SKM-1 treated with dmso at 0.1 percent for 144 hours (cell line): ENCODE measurements around the gene ATG101.

ENCODE experiments used
- DNase-seq: peaks from one replicate; lab custom pipeline; 2025; ENCODE audit not compliant: unreplicated experiment; lab: John Stamatoyannopoulos, UW

The ATG101 gene

DNA sequence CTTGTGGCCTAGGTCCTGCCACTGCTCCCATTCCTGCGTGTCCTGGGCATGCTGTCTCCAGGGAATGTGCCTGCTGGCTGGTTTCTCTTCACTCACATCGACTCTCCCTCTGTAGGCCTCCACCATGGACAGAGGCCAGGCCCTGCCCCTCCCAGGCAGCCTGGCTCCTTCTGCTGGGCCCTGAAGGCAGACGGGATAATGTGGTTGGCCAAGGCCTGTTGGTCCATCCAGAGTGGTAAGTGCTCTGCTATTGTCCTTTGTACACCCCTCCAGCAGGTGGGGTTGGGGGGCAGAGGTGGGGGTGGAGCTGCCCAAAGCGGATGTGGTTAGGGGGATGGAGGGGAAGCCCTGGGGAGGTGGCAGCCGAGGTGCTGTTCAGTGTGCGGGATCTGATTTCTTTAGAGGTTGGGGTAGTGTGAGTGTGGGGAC is 28.1 kb upstream of the ATG101 start:
- DNase-seq: no peak

GRCh38 chr12:52042706-52043385 is 26.9 kb upstream of the ATG101 start:
- no peak for DNase-seq

DNA sequence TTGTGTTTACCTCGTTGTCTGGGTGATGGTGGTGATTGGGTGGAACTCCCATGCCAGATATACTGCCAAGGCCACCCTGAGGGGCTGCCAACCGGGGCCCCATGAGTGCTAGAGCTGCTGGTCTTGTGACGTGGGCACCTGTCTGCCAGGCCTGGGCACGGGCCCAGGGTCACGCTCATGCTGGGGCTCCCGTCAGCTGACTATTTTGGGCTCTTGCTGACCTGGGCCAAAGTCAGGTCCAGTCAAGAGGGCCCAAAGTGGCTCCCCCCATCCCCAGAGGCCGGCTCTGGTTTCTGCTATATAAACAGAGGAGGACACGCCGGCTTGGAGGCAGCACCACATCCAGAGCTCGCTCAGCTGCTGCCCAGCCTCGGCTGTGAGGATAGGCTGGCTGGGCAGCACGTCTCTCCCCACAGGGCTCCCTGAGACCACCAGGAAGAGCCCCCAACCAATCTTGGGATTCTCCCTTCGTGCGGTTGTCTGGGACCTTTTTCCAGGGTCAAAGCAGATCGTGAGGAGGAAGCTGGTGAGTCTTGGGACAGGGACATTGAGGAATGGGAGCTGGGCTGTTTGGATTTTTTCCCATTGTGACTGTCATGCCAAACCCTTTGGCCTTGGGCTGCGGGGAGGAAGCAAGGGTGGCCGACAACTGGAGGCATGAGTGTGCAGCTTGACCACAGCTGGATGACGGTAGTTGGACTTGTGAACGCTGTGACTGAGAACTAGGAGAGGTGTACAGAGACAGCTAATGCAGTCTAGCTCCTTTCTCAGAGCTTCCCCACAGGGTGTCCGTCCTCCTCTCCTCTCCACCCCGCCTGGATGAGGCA is 26.2 kb upstream of the ATG101 start:
- DNase-seq: no peak

GRCh38 chr12:52044292-52044983 is 25.3 kb upstream of the ATG101 start:
- no peak for DNase-seq

GRCh38 chr12:52045794-52046199 is 24.0 kb upstream of the ATG101 start:
- peak; percentile 12 for DNase-seq

GRCh38 chr12:52046859-52047258 is 22.9 kb upstream of the ATG101 start:
- DNase-seq: no peak

DNA sequence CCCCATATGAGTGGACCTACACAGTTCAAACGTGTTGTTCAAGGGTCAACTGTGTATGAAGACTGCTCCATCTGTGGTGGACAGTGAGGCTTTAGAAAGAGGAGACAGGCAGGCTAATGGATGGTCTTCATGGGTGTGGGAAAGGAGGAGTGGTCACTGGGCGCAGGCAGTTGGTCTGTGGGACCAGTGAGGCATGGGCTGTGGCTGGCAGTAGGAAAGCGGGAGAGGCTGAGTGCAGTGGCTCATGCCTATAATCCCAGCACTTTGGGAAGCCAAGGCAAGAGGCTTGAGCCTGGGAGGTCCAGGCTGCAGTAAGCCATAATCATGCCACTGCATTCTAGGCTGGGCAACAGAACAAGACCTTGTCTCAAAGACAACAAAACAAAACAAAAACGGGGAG is 20.5 kb upstream of the ATG101 start:
- DNase-seq: no peak

DNA sequence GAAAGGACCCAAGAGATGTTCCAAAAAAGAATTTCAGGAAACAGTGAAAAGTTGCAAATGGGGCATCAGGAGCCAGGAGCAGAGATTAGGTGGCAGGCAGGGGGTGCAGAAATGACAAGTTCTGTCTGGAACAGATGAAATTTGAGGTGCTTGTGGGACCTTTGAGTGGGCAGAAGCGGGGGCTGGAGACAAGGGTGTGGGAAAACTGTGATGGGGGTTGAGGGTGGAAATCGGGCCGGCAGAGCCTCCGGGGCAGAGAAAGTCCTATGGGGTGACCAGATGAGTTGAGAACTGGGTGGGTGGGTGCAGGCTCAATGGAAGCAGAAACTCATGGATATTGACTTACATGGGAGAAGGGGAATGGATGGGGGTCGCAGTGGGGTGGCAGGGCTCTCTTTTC is 20.1 kb upstream of the ATG101 start:
- DNase-seq: no peak

- no peak for DNase-seq
These were observed 19.5 kb upstream of the ATG101 start for GRCh38 chr12:52050116-52050757.

- peak; percentile 12 for DNase-seq
These were observed 18.8 kb upstream of the ATG101 start, which contains the start of gene NR4A1 for GRCh38 chr12:52050758-52051541. Gene NR4A1 (plus strand): TSS chr12:52051442. CDS start chr12:52054329, 2,887 bp downstream.

- no peak for DNase-seq
These were observed 17.2 kb upstream of the ATG101 start for GRCh38 chr12:52052468-52053186.

GRCh38 chr12:52053536-52054209 is 16.1 kb upstream of the ATG101 start:
- no peak for DNase-seq

- DNase-seq: no peak
These were observed 15.4 kb upstream of the ATG101 start for GRCh38 chr12:52054231-52054832.

- no peak for DNase-seq
These were observed 14.7 kb upstream of the ATG101 start for GRCh38 chr12:52054833-52055730.

DNA sequence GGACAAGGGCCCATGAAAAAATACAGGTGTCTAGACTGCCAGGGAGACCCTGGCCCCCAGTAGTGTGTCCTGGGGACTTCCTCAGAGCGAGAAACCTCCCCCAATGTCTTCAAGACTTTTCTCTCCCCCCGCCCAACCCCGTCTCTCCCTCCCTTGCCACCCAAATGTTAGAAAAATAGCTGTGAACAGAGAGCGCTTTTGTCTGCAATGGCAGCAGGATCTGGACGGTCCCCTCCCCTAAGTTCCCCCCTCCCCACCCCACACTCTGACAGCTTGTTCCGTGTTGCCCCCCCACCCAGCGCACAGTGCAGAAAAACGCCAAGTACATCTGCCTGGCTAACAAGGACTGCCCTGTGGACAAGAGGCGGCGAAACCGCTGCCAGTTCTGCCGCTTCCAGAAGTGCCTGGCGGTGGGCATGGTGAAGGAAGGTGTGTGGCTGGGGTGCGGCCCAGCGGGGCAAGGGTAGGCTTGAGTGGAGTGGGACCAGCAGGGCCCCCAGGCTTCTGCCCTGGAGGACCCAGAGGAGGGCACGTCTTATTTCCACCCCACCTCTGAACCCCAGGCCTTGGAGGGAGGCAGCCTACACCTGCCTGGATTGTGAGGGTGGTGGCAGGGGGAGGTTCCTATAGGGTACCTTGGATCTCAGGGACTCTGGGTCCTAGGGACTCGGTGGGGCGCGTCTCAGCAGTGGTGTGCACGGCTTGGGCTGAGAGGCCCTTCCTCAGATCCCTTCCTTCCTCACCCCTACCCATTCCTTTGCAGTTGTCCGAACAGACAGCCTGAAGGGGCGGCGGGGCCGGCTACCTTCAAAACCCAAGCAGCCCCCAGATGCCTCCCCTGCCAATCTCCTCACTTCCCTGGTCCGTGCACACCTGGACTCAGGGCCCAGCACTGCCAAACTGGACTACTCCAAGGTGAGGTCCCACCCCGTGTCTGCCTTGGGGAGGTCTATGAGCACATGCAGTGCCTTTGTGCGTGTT is 13.8 kb upstream of the ATG101 start:
- DNase-seq: no peak

DNA sequence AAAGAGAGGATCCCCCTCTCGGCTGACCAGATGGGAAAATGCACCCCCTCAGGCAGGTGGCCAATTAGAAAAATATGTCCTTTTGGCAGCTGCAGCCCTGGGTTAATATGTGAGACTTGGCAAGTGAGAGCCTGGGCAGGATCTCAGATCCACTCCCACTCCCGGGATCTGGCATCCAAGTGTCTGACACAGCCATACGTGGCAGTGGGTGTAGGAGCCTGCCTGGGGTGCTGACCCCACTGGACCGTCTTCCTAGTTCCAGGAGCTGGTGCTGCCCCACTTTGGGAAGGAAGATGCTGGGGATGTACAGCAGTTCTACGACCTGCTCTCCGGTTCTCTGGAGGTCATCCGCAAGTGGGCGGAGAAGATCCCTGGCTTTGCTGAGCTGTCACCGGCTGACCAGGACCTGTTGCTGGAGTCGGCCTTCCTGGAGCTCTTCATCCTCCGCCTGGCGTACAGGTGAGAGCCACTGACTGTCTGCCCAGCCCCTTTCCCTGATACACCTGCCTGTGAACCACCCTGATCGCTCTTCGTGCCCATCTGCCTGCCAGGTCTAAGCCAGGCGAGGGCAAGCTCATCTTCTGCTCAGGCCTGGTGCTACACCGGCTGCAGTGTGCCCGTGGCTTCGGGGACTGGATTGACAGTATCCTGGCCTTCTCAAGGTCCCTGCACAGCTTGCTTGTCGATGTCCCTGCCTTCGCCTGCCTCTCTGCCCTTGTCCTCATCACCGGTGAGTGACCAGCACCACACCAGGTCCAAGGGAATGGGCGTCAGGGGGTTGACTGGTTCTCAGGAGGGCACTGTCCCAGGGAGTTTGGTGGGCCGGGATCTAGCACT is 12.8 kb upstream of the ATG101 start:
- no peak for DNase-seq
